WTC11 (cell line): ENCODE data around the gene SORL1. TPM values are rescaled to one million over a fixed set of nuclear protein-coding genes. Genes with fewer than 3 reads are reported as not detected.

ENCODE experiments used
- ATAC-seq: fragments of 200-7000 bp; cut with Tn5 transposase; 2 replicates; pipeline ENCODE4 v1.10.0; 2021; ENCODE audit warnings: mild to moderate bottlenecking, moderate library complexity
- CTCF ChIA-PET: fragments of 300-600 bp; sonication (Branson Sonifier 250); formaldehyde crosslinking; loops from one replicate; lab custom pipeline; 2021; ENCODE audit warnings: antibody characterized with exemption; lab: Charles Lee
- POLR2A ChIA-PET: fragments of 350-600 bp; sonication (Branson Sonifier 250); formaldehyde crosslinking; loops from one replicate; lab custom pipeline; 2021; ENCODE audit warnings: antibody characterized with exemption; lab: Charles Lee
- DNase-seq: peaks from one replicate; pipeline ENCODE4 v3.0.0; 2021; ENCODE audit warnings: low spot score
- H3K27ac Mint-ChIP-seq: 2 replicates; pipeline ENCODE4 v1.8.0; 2021; ENCODE audit warnings: mixed read lengths
- H3K27me3 Mint-ChIP-seq: 2 replicates; pipeline ENCODE4 v1.8.0; 2021; ENCODE audit warnings: low read depth, mild to moderate bottlenecking, moderate library complexity, mixed read lengths
- H3K36me3 Mint-ChIP-seq: 2 replicates; pipeline ENCODE4 v1.8.0; 2021; ENCODE audit warnings: mixed read lengths
- H3K4me1 Mint-ChIP-seq: 2 replicates; pipeline ENCODE4 v1.8.0; 2022; ENCODE audit warnings: mixed read lengths
- H3K4me3 Mint-ChIP-seq: 2 replicates; pipeline ENCODE4 v1.8.0; 2021; ENCODE audit warnings: mild to moderate bottlenecking, moderate library complexity, mixed read lengths
- H3K9me3 Mint-ChIP-seq: 2 replicates; pipeline ENCODE4 v1.8.0; 2021; ENCODE audit warnings: mixed read lengths
- EMX1 ChIP-seq: fragments of 250-450 bp; sonication (Bioruptor Pico); IDR thresholded peaks from 2 replicates; pipeline ENCODE4 v1.8.0; 2021; ENCODE audit warnings: mild to moderate bottlenecking
- ETV6 ChIP-seq: sonication (generic); formaldehyde crosslinking; IDR thresholded peaks from 2 replicates; pipeline ENCODE4 v1.8.1; 2022; ENCODE audit warnings: mild to moderate bottlenecking, missing genetic modification reagents
- FOXK1 ChIP-seq: sonication (generic); formaldehyde crosslinking; IDR thresholded peaks from 2 replicates; pipeline ENCODE4 v1.8.0; 2022; ENCODE audit warnings: mild to moderate bottlenecking, moderate library complexity, missing genetic modification reagents
- FOXP1 ChIP-seq: sonication (generic); formaldehyde crosslinking; IDR thresholded peaks from 2 replicates; pipeline ENCODE4 v1.8.0; 2022; ENCODE audit warnings: missing genetic modification reagents, mild to moderate bottlenecking, moderate library complexity, borderline replicate concordance
- GTF2I ChIP-seq: fragments of 250-450 bp; sonication (Bioruptor Pico); conservative IDR thresholded peaks from 2 replicates; pipeline ENCODE4 v1.4.0; 2021; ENCODE audit warnings: mild to moderate bottlenecking
- KAT7 ChIP-seq: sonication (generic); formaldehyde crosslinking; IDR thresholded peaks from 2 replicates; pipeline ENCODE4 v1.8.1; 2023; ENCODE audit warnings: missing genetic modification reagents, mild to moderate bottlenecking, borderline replicate concordance
- NFYB ChIP-seq: sonication (generic); formaldehyde crosslinking; conservative IDR thresholded peaks from 2 replicates; pipeline ENCODE4 v1.8.0; 2022; ENCODE audit warnings: low read depth, missing genetic modification reagents
- NR2C2 ChIP-seq: sonication (generic); formaldehyde crosslinking; IDR thresholded peaks from 2 replicates; pipeline ENCODE4 v1.8.0; 2022; ENCODE audit warnings: mild to moderate bottlenecking, missing genetic modification reagents
- OVOL2 ChIP-seq: fragments of 250-450 bp; sonication (Bioruptor Pico); IDR thresholded peaks from 2 replicates; pipeline ENCODE4 v1.9.0; 2021; ENCODE audit warnings: mild to moderate bottlenecking, borderline replicate concordance
- TEAD1 ChIP-seq: sonication (generic); formaldehyde crosslinking; IDR thresholded peaks from 2 replicates; pipeline ENCODE4 v1.8.0; 2022; ENCODE audit warnings: mild to moderate bottlenecking, missing genetic modification reagents
- TEAD4 ChIP-seq: sonication (generic); formaldehyde crosslinking; IDR thresholded peaks from 2 replicates; pipeline ENCODE4 v1.8.0; 2022; ENCODE audit warnings: mild to moderate bottlenecking, missing genetic modification reagents
- ZNF138 ChIP-seq: sonication (generic); formaldehyde crosslinking; conservative IDR thresholded peaks from 2 replicates; pipeline ENCODE4 v1.8.1; 2022; ENCODE audit warnings: mild to moderate bottlenecking, moderate library complexity, missing genetic modification reagents
- ZNF219 ChIP-seq: sonication (generic); formaldehyde crosslinking; IDR thresholded peaks from 2 replicates; pipeline ENCODE4 v1.8.0; 2023; ENCODE audit warnings: missing genetic modification reagents, mild to moderate bottlenecking, borderline replicate concordance
- ZNF232 ChIP-seq: sonication (generic); formaldehyde crosslinking; IDR thresholded peaks from 2 replicates; pipeline ENCODE4 v1.8.0; 2022; ENCODE audit warnings: mild to moderate bottlenecking, missing genetic modification reagents
- ZNF416 ChIP-seq: fragments of 250-450 bp; sonication (Bioruptor Pico); IDR thresholded peaks from 2 replicates; pipeline ENCODE4 v1.9.0; 2021; ENCODE audit warnings: mild to moderate bottlenecking, inconsistent platforms
- ZNF423 ChIP-seq: fragments of 250-450 bp; sonication (Bioruptor Pico); IDR thresholded peaks from 2 replicates; pipeline ENCODE4 v2.1.2; 2022; ENCODE audit warnings: mild to moderate bottlenecking, moderate library complexity
- ZNF671 ChIP-seq: fragments of 250-450 bp; sonication (Bioruptor Pico); IDR thresholded peaks from 2 replicates; pipeline ENCODE4 v1.8.0; 2021; ENCODE audit warnings: mild to moderate bottlenecking
- total RNA-seq: library from RNA; stranded (reverse); gene quantifications from 3 replicates; pipeline ENCODE4 v1.2.3, GENCODE V29; 2021
- TF ChIP-seq, protein P1 (sequence below): sonication (generic); formaldehyde crosslinking; IDR thresholded peaks from 2 replicates; pipeline ENCODE4 v1.8.1; 2023; ENCODE audit warnings: mild to moderate bottlenecking, missing genetic modification reagents
- TF ChIP-seq, protein P2 (sequence below): sonication (generic); formaldehyde crosslinking; IDR thresholded peaks from 2 replicates; pipeline ENCODE4 v1.8.0; 2022; ENCODE audit warnings: mild to moderate bottlenecking, missing genetic modification reagents
- TF ChIP-seq, protein P3 (sequence below): sonication (generic); formaldehyde crosslinking; IDR thresholded peaks from 2 replicates; pipeline ENCODE4 v1.8.1; 2022; ENCODE audit warnings: missing genetic modification reagents, borderline replicate concordance
- TF ChIP-seq, protein P4 (sequence below): sonication (generic); formaldehyde crosslinking; IDR thresholded peaks from 2 replicates; pipeline ENCODE4 v1.8.1; 2023; ENCODE audit warnings: mild to moderate bottlenecking, missing genetic modification reagents, moderate library complexity
- TF ChIP-seq, protein P5 (sequence below): sonication (generic); formaldehyde crosslinking; IDR thresholded peaks from 2 replicates; pipeline ENCODE4 v1.8.0; 2022; ENCODE audit warnings: mild to moderate bottlenecking, missing genetic modification reagents
- TF ChIP-seq, protein P6 (sequence below): fragments of 250-450 bp; sonication (Bioruptor Pico); IDR thresholded peaks from 2 replicates; pipeline ENCODE4 v2.1.2; 2022; ENCODE audit warnings: mild to moderate bottlenecking, moderate library complexity

The SORL1 gene
- total RNA-seq, 1 experiment from 2014 or later = 87.1 TPM

DNA sequence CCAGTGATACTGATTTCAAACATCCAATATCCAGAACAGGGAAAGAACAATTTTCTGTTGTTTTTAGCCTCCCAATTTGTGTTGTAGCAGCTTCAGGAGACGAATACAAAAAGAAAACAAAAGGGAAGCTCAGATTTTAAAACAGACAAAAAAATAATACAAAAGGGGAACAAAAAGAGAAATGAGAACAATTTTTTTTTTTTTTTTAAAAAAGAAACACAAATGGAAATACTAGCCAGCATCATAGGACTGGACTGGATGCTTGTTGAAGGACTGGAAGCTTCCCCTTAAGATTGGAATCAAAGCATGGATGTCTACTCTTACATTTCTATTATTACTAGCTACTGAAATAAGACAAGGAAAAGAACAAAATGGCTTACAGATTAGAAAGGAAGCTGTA, 46.5 kb upstream of the SORL1 start:
- Mint-ChIP-seq H3K36me3 (peaks cover 28% of the 10 kb centered on the region), H3K27ac (peak overlapping the region; percentile 95), H3K4me3 (no peak overlapping the region), H3K27me3 (no peaks in the 10 kb centered on the region), H3K9me3 (peaks cover 26% of the 10 kb centered on the region)
- ChIA-PET POLR2A (interaction anchor here (0.7 to 0.9 kb wide), 2 partner anchors 39 to 46 kb away, joined by 3 read pairs; no protein-coding TSS in a partner anchor), CTCF (interaction anchor here (1.0 to 1.8 kb wide), 6 partner anchors 14 to 247 kb away, joined by 3 to 11 read pairs (median 4); no protein-coding TSS in a partner anchor)
- DNase-seq = no peak
- TF ChIP-seq TEAD4 (CRISPR knock-in tag) (no peak), TEAD1 (no peak), ZNF671 (CRISPR knock-in tag) (no peak), OVOL2 (CRISPR knock-in tag) (no peak), NFYB (no peak), EMX1 (CRISPR knock-in tag) (no peak), FOXP1 (no peak), ZNF232 (no peak)
- TF ChIP-seq, protein P1, sequence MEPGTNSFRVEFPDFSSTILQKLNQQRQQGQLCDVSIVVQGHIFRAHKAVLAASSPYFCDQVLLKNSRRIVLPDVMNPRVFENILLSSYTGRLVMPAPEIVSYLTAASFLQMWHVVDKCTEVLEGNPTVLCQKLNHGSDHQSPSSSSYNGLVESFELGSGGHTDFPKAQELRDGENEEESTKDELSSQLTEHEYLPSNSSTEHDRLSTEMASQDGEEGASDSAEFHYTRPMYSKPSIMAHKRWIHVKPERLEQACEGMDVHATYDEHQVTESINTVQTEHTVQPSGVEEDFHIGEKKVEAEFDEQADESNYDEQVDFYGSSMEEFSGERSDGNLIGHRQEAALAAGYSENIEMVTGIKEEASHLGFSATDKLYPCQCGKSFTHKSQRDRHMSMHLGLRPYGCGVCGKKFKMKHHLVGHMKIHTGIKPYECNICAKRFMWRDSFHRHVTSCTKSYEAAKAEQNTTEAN (CRISPR knock-in tag) = no peak
- TF ChIP-seq, protein P2, sequence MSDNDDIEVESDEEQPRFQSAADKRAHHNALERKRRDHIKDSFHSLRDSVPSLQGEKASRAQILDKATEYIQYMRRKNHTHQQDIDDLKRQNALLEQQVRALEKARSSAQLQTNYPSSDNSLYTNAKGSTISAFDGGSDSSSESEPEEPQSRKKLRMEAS (CRISPR knock-in tag) = no peak
- TF ChIP-seq, all 79 proteins: peak for 0
- H3K4me1 Mint-ChIP-seq = peaks cover 54% of the 10 kb centered on the region
- no peak for ATAC-seq

DNA sequence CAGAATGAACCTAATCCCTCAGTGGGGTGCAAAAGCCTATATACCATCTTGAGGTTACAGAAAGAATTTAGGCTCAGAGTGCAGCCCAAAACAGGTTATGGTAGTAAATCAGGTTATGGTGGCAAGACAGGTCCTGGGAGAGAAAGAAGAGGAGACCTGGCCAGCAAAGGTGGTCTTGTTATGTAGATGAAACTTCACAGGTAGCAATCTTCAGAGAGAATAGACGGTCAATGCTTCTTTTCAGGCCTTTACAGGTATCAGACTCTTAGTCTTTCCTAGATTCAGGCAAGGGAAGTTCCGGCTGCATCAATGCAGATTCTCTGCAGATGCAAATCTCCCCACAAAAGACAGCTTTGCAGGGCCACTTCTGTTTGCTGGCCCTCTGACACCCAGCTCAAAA, 45.8 kb upstream of the SORL1 start:
- peaks cover 24% of the 10 kb centered on the region for H3K36me3 Mint-ChIP-seq
- peak overlapping the region; percentile 95 for H3K27ac Mint-ChIP-seq
- DNase-seq (peak; percentile 25), ATAC-seq (peak; percentile 97)
- ChIA-PET CTCF (interaction anchor here (0.6 to 1.8 kb wide), 10 partner anchors 14 to 1099 kb away, joined by 3 to 11 read pairs (median 4); no protein-coding TSS in a partner anchor), POLR2A (interaction anchor here (0.7 to 0.9 kb wide), 2 partner anchors 39 to 45 kb away, joined by 3 read pairs; no protein-coding TSS in a partner anchor)
- peaks cover 21% of the 10 kb centered on the region for H3K9me3 Mint-ChIP-seq
- H3K4me3 Mint-ChIP-seq = peak overlapping the region; percentile 35; the same call in 1 of the 2 replicates
- no peaks in the 10 kb centered on the region for H3K27me3 Mint-ChIP-seq
- TF ChIP-seq, protein P3, sequence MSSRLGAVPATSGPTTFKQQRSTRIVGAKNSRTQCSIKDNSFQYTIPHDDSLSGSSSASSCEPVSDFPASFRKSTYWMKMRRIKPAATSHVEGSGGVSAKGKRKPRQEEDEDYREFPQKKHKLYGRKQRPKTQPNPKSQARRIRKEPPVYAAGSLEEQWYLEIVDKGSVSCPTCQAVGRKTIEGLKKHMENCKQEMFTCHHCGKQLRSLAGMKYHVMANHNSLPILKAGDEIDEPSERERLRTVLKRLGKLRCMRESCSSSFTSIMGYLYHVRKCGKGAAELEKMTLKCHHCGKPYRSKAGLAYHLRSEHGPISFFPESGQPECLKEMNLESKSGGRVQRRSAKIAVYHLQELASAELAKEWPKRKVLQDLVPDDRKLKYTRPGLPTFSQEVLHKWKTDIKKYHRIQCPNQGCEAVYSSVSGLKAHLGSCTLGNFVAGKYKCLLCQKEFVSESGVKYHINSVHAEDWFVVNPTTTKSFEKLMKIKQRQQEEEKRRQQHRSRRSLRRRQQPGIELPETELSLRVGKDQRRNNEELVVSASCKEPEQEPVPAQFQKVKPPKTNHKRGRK (CRISPR knock-in tag) = no peak
- TF ChIP-seq ZNF416 (CRISPR knock-in tag) (no peak), ZNF138 (CRISPR knock-in tag) (no peak), FOXK1 (peak; percentile 14; the same call in 1 of the 2 replicates), NR2C2 (CRISPR knock-in tag) (no peak), TEAD1 (peak; percentile 67), ZNF219 (CRISPR knock-in tag) (peak; percentile 35; the same call in 1 of the 2 replicates), ETV6 (CRISPR knock-in tag) (peak; percentile 77; the same call in 1 of the 2 replicates), GTF2I (no peak), ZNF423 (CRISPR knock-in tag) (peak; percentile 31; the same call in 1 of the 2 replicates), KAT7 (CRISPR knock-in tag) (no peak)
- TF ChIP-seq, protein P4, sequence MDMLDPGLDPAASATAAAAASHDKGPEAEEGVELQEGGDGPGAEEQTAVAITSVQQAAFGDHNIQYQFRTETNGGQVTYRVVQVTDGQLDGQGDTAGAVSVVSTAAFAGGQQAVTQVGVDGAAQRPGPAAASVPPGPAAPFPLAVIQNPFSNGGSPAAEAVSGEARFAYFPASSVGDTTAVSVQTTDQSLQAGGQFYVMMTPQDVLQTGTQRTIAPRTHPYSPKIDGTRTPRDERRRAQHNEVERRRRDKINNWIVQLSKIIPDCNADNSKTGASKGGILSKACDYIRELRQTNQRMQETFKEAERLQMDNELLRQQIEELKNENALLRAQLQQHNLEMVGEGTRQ = 0 out of 2 replicates have a peak, but pooled peaks have one; percentile 11
- TF ChIP-seq, protein P5, sequence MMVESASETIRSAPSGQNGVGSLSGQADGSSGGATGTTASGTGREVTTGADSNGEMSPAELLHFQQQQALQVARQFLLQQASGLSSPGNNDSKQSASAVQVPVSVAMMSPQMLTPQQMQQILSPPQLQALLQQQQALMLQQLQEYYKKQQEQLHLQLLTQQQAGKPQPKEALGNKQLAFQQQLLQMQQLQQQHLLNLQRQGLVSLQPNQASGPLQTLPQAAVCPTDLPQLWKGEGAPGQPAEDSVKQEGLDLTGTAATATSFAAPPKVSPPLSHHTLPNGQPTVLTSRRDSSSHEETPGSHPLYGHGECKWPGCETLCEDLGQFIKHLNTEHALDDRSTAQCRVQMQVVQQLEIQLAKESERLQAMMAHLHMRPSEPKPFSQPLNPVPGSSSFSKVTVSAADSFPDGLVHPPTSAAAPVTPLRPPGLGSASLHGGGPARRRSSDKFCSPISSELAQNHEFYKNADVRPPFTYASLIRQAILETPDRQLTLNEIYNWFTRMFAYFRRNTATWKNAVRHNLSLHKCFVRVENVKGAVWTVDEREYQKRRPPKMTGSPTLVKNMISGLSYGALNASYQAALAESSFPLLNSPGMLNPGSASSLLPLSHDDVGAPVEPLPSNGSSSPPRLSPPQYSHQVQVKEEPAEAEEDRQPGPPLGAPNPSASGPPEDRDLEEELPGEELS (CRISPR knock-in tag) = peak; percentile 51; the same call in 1 of the 2 replicates
- TF ChIP-seq, protein P6, sequence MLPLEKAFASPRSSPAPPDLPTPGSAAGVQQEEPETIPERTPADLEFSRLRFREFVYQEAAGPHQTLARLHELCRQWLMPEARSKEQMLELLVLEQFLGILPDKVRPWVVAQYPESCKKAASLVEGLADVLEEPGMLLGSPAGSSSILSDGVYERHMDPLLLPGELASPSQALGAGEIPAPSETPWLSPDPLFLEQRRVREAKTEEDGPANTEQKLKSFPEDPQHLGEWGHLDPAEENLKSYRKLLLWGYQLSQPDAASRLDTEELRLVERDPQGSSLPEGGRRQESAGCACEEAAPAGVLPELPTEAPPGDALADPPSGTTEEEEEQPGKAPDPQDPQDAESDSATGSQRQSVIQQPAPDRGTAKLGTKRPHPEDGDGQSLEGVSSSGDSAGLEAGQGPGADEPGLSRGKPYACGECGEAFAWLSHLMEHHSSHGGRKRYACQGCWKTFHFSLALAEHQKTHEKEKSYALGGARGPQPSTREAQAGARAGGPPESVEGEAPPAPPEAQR (CRISPR knock-in tag) = 0 out of 2 replicates have a peak, but pooled peaks have one; percentile 32
- H3K4me1 Mint-ChIP-seq = peaks cover 55% of the 10 kb centered on the region
